GM19240 (cell line): ENCODE results near the gene WDR6.

Source experiments
- DNase-seq: peaks from one replicate; pipeline ENCODE4 v3.0.0; 2011; ENCODE audit warnings: low spot score; ENCODE audit not compliant: insufficient read length

The WDR6 gene

GRCh38 chr3:49015765-49016164 is 8.6 kb downstream of the WDR6 start:
- no peak for DNase-seq

DNA sequence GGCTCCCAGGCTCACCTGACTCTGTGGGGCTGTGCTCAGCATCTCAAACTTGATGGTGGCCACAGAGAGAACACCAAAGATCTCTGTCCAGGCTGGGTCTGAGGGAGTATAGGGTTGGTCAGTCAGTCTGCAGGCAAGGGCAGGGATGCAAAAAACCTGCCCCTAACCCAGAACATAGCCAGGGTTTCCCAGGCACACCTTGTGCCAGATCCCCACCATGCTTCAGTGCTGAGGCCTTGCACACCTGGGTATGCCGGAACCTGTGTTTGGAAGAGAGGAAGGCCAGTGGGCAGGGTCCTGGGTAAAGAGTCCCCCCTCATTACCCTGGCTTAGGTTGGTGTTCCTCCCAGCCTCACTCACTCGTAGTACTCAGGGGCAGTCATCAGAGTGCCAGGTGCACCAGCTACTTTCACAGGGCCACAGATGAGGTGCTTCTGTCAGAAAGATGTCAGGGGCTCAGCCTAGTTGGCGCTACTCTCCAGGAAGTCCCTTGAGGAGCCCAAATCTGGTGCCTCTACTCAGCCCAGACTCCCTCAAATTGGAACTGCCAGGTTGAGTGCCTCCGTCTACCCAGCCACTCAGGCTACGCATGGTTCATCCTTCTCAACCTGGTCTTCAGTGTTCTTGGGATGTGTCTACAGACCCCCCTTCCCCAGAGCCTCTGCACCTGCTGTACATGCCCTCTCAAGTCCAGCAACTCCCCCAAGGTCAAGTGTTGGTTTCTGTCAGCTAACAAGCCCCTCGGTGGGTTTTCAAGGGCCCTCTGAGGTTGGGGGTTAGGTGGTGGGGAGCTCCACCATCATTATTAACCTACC is 9.4 kb downstream of the WDR6 start:
- DNase-seq, result no peak

DNA sequence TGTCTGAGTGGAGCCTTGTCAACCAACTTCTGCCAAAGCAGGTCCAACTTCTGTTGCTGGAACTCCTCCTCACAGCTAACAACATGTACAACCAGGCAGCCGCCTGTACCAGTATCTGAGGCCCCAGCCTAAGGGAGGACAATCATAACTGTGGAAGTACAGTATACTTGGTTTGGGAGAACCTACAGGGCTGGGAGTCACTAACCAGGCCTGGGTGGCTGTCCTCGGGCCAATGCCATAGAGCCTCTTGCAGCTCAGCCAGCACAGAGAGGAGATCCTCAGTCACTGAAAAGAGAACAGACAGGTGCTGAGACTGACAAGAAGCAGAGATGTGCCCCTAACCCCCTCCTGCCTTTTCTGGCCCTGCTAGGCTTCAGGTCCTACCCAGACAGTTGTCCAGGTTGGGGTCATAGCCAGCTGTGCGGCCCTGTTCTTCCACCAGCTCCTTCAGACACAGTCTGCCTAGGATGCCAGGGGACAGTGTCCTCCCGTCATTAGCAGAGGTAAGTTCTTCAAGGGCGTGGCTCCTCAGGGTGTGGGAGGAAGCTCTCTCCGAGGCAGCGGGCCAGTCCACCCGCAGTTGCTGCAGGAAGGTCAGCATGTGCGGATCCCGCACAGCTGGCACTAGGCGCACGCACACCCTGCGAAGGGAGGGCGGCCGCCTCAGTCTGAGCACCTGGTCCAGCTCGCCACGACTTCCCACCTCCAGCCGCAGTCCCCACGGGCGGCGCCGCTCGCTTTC is 10.2 kb downstream of the WDR6 start:
- DNase-seq, result no peak

DNA sequence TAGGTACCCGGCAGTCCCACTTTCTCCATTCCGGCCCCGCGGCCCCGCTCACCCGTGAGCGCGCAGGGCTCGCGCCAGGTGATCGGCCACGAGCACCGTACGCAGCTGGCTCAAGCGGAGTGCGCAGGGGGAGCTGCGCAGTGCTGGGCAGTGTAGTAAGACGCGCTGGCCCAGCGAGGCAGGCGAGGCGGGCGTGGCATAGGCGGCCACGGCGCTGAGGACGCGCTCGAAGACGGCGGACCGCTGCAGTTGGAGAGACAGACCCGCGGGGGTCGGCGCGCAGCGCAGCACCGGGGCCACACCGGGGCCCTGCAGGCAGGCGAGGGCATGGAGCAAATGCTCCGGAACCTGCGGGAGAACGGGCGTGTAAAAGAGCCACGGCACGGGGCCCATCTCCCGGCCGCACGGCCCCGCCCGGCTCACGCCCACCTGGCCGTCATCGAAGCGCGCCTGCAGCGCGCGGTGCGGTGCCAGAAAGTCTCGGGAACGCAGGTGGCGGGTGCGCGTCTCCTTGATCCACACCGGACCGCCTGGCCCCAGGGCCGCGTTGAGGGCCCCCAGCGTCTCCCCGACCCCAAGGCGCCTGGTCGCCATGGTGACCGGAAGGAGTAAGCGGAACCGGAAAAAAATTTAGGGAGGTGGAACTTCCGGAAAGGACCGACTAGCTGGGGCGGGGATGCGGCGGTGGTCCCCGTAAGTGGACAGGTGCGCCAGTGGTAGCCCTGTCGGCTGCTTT is 10.9 kb downstream of the WDR6 start, which contains the start of gene DALRD3:
DALRD3 (minus strand) TSS at position 610 of the 736 bp plus-strand sequence; CDS start at position 594, 16 bp downstream.
- DNase-seq, result no peak

DNA sequence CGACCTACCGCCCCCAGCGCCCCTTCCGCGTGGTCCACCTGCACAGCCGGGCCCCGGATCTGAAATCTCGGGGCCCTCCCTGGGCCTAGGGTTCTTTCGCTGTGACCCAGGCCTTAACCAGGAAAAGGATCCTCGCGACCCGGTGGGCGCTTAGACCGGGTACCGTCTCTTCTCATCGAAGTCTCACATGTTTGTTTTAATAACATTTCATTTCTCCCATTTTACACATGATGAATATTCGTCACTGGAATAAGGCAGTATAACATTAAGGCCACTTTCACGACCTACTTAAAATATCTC is 11.5 kb downstream of the WDR6 start:
- DNase-seq, result no peak

DNA sequence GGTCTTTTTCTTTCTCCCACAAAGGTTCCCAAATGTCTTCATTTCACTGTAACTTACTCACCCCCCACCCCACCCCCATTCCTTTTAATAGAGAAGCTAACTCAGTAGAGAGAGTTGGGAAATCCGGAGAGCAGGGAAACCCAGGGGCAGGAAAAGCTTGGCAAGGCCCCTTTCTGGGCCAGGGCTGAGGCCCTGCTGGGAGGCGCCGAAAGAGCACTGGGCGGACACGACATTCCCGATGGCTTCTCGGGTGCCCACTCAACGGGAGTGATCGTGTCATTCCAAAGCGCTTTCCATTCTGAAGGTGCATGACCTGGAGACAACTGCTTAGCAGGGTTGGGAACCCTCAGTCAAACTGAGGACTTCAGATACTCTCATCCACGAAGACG is 12.7 kb downstream of the WDR6 start:
- no peak for DNase-seq

- no peak for DNase-seq
Measured at GRCh38 chr3:49020330-49021212, 13.4 kb downstream of the WDR6 start.

GRCh38 chr3:49021213-49021812 is 14.1 kb downstream of the WDR6 start:
- peak; percentile 83 for DNase-seq

DNA sequence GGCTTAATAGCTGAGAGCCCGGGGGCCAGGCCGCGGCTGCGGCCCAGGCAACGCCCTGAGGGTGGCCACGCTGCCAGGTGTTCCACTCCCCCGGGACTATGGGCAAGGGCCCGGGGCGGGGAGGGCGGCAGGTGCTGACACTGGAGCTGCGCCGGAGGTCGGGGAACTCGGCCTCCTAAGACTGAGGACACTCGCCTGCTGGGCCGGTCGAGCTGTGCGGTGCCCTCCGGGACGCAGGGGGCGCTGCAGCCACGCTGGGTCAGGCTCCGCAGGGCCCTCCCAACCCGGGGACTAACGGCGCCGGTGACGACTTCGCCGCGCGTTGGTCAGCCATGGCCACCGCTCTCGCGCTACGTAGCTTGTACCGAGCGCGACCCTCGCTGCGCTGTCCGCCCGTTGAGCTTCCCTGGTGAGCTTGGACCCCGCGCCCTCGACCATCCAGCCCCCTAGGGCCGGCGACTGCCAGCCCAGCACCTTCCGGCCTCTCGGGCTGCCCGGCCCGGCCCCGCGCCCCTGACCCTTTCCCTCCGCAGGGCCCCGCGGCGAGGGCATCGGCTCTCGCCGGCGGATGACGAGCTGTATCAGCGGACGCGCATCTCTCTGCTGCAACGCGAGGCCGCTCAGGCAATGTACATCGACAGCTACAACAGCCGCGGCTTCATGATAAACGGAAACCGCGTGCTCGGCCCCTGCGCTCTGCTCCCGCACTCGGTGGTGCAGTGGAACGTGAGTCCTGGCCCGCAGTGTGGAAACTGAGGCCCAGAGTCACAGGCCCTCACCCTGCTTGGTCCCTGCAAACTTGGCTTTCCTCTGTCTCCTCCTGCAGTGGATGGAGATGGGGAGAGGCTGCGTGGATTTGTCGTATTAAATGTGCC is 14.9 kb downstream of the WDR6 start, which contains the start of gene NDUFAF3:
NDUFAF3 (plus strand) TSS at position 309 of the 875 bp plus-strand sequence; CDS start at position 333, 24 bp downstream.
- DNase-seq, result peak; percentile 41

DNA sequence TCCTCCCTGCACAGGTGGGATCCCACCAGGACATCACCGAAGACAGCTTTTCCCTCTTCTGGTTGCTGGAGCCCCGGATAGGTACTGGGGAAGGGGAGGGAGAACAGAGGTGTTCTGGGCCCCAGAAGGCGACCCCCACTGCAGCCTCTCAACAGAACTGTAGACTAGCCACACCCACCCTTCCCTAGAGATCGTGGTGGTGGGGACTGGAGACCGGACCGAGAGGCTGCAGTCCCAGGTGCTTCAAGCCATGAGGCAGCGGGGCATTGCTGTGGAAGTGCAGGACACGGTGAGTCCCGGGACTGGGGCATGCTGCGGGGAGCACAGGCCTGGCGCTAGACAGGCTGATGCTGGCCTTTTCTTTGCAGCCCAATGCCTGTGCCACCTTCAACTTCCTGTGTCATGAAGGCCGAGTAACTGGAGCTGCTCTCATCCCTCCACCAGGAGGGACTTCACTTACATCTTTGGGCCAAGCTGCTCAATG is 15.5 kb downstream of the WDR6 start:
- DNase-seq, result no peak

- no peak for DNase-seq
Measured at GRCh38 chr3:49023775-49024174, 16.6 kb downstream of the WDR6 start.

- no peak for DNase-seq
Measured at GRCh38 chr3:49024449-49024848, 17.3 kb downstream of the WDR6 start.

DNA sequence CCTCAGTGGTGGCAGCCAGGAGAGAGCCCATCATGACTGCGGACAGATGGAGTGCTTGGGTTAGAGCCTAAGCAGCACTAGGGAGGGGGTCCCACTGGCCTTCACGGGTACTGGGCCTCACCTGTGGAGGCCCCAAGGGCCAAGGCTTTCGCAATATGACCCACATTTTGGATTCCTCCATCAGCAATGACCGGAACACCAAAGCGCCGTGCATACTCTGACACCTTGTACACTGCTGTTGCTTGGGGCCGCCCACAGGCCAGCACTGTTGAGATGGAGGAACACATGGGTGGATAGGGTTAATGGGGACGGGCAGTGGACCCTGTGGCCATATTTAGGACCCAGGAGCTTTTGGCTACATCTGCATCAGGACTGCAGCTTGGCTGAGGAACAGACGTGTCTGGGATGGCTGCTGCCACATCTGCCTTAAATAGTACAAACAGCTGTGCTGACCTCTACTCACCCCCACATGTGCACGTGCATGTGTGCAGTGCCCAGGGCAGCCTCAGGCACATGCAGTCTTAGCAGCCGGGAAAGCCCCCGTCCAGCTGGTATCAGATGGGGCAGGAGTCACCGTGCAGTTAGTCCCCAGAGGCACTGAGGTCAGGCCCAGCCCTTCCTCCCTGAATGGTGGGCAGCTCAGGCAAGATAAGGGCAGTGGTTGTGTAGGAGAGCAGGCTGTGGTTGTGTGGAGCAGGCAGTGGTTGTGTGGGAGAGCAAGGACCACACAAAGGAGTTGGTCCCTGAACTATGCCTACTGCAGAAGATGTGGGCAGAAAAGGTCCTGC is 18.0 kb downstream of the WDR6 start:
- no peak for DNase-seq

- DNase-seq, result no peak
Measured at GRCh38 chr3:49025793-49026520, 18.8 kb downstream of the WDR6 start.

DNA sequence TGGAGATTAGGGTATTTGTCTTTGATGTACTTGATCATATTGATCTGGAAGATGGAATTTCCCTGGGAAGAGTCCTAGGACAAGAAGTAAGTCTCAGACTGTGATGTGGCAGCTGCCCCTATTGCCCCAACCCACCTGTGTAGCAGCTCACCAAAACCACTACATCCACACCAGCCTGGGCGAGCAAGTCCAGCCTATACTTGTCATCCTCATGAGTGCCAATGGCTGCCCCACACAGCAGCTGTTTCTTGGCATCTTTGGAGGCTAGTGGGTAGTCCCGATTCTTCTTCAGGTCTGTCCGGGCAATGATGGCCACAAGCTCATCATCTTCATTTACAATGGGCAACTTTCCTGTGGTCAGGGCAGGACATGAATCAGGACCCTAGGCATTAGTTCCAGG is 19.3 kb downstream of the WDR6 start:
- no peak for DNase-seq

DNA sequence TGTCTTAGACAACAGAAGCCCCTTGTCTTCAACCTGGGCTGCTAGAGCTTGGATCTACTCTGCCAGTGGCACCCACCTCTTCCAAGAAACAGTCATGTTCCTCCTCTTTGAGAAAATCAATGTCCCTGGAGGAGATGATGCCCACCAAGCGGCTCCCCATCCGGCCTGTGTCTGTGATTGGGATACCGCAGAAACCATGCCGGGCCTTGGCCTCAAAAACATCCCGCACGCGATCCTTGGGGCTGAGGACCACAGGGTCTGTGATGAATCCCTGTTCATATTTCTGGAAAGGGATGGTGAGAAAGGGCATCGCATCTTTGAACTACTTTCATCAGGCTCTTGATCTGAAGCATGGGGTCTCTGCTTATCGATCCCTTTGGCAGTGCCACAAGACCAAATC is 20.4 kb downstream of the WDR6 start:
- DNase-seq, result no peak

- no peak for DNase-seq
Measured at GRCh38 chr3:49028298-49028672, 21.1 kb downstream of the WDR6 start.
